Trophoblast cell (in vitro differentiated cells and primary cell): ENCODE results near the gene OSTC.

Experiments used
- DNase-seq, 2 donors: peaks; one replicate each; pipeline ENCODE4 v3.0.0-alpha.2; 2016
- H2AFZ ChIP-seq: 2 replicates; pipeline ENCODE4 v1.6.1; 2013; ENCODE audit warnings: low read length, moderate library complexity, mild to moderate bottlenecking; ENCODE audit not compliant: insufficient read depth, poor library complexity
- H2AK5ac ChIP-seq: 2 replicates; pipeline ENCODE4 v1.6.1; 2013; ENCODE audit warnings: mild to moderate bottlenecking, low read length
- H2BK120ac ChIP-seq: 2 replicates; pipeline ENCODE4 v1.6.1; 2013; ENCODE audit warnings: low read length, mild to moderate bottlenecking, moderate library complexity; ENCODE audit not compliant: insufficient read depth, poor library complexity
- H2BK12ac ChIP-seq: 2 replicates; pipeline ENCODE4 v1.6.1; 2013; ENCODE audit warnings: mild to moderate bottlenecking, low read length, moderate library complexity
- H2BK5ac ChIP-seq: 2 replicates; pipeline ENCODE4 v1.6.1; 2013; ENCODE audit warnings: low read length, low read depth, moderate library complexity, mild to moderate bottlenecking; ENCODE audit not compliant: poor library complexity
- H3K14ac ChIP-seq: 2 replicates; pipeline ENCODE4 v1.6.1; 2013; ENCODE audit warnings: mild to moderate bottlenecking, low read length
- H3K18ac ChIP-seq: 2 replicates; pipeline ENCODE4 v1.6.1; 2013; ENCODE audit warnings: mild to moderate bottlenecking, low read length
- H3K23ac ChIP-seq: 2 replicates; pipeline ENCODE4 v1.6.1; 2013; ENCODE audit warnings: low read length
- H3K27ac ChIP-seq: 2 replicates; pipeline ENCODE4 v1.5.1; 2013; ENCODE audit warnings: low read depth, mild to moderate bottlenecking, inconsistent platforms, low read length, moderate library complexity
- H3K27me3 ChIP-seq: 2 replicates; pipeline ENCODE4 v1.6.1; 2013; ENCODE audit warnings: inconsistent platforms, mild to moderate bottlenecking, low read length, moderate library complexity; ENCODE audit not compliant: insufficient read depth
- H3K36me3 ChIP-seq, 2 experiments: 1 replicate in 1 of 2; 2 replicates in 1 of 2; pipeline ENCODE4 v1.6.1; 2013; ENCODE audit warnings: low read length in 2 of 2, mild to moderate bottlenecking in 2 of 2, moderate library complexity in 1 of 2; ENCODE audit not compliant: insufficient read depth in 2 of 2, control insufficient read depth in 1 of 2
- H3K4ac ChIP-seq: 2 replicates; pipeline ENCODE4 v1.6.1; 2013; ENCODE audit warnings: low read depth, mild to moderate bottlenecking, low read length, moderate library complexity
- H3K4me1 ChIP-seq, 2 experiments: 1 replicate in 1 of 2; 2 replicates in 1 of 2; pipeline ENCODE4 v1.6.1; 2013; ENCODE audit warnings: low read length in 2 of 2, mild to moderate bottlenecking in 2 of 2, moderate library complexity in 1 of 2; ENCODE audit not compliant: insufficient read depth in 2 of 2, control insufficient read depth in 1 of 2
- H3K4me2 ChIP-seq: 2 replicates; pipeline ENCODE4 v1.6.1; 2013; ENCODE audit warnings: inconsistent platforms, mild to moderate bottlenecking, low read length, moderate library complexity
- H3K4me3 ChIP-seq: 2 replicates; pipeline ENCODE4 v1.5.1; 2013; ENCODE audit warnings: mild to moderate bottlenecking, low read depth, low read length, inconsistent platforms
- H3K79me1 ChIP-seq: one replicate; pipeline ENCODE4 v1.6.1; 2013; ENCODE audit warnings: low read length
- H3K79me2 ChIP-seq: 2 replicates; pipeline ENCODE4 v1.6.1; 2013; ENCODE audit warnings: low read length, mild to moderate bottlenecking; ENCODE audit not compliant: control insufficient read depth, insufficient read depth, poor library complexity
- H3K9ac ChIP-seq: 2 replicates; pipeline ENCODE4 v1.6.1; 2013; ENCODE audit warnings: mild to moderate bottlenecking, low read length
- H3K9me3 ChIP-seq: 2 replicates; pipeline ENCODE4 v1.6.1; 2013; ENCODE audit warnings: low read depth, mild to moderate bottlenecking, control low read depth, inconsistent platforms, low read length; ENCODE audit not compliant: insufficient read depth
- H4K12ac ChIP-seq: 2 replicates; pipeline ENCODE4 v1.6.1; 2013; ENCODE audit warnings: low read depth, mild to moderate bottlenecking, low read length, moderate library complexity
- H4K8ac ChIP-seq: 2 replicates; pipeline ENCODE4 v1.6.1; 2013; ENCODE audit warnings: low read depth, mild to moderate bottlenecking, low read length, moderate library complexity
- H4K91ac ChIP-seq: one replicate; pipeline ENCODE4 v1.6.1; 2013; ENCODE audit warnings: low read depth, mild to moderate bottlenecking, low read length, moderate library complexity
- WGBS: extraction: QIAGEN DNeasy Blood & Tissue Kit; methylation state at CpG from one replicate; pipeline ENCODE4 v1.1.7; 2013; ENCODE audit warnings: missing lambda C conversion rate; ENCODE audit not compliant: insufficient read length, insufficient coverage; ENCODE audit errors: extremely low coverage; 5-methylcytosine and 5-hydroxymethylcytosine counted together

The OSTC gene

GRCh38 chr4:108649863-108650211 is 562 bp upstream of the OSTC start:
- DNase-seq, result no peak
- Histone ChIP-seq H3K23ac (no peak overlapping the region), H3K4me3 (no peak overlapping the region), H3K27me3 (no peaks in the 10 kb centered on the region), H3K79me1 (peaks cover 7% of the 10 kb centered on the region), H2BK12ac (no peak overlapping the region), H3K9me3 (no peaks in the 10 kb centered on the region), H3K79me2 (peaks cover 8% of the 10 kb centered on the region), H4K8ac (no peak overlapping the region), H2AK5ac (no peak overlapping the region), H4K12ac (no peak overlapping the region), H3K9ac (no peak overlapping the region), H2AFZ (peak overlapping the region; percentile 38), H3K4ac (no peak overlapping the region), H3K36me3 (peaks cover 0 to 4% of the 10 kb centered on the region in 2 experiments), H2BK5ac (no peak overlapping the region), H3K27ac (no peak overlapping the region), H3K4me1 (no peaks in the 10 kb centered on the region), H2BK120ac (no peak overlapping the region), H4K91ac (no peak overlapping the region), H3K4me2 (peak overlapping the region; percentile 71), H3K18ac (no peak overlapping the region), H3K14ac (no peak overlapping the region)
- WGBS, result no CpG with 5 or more reads among the region's 6 CpGs

DNA sequence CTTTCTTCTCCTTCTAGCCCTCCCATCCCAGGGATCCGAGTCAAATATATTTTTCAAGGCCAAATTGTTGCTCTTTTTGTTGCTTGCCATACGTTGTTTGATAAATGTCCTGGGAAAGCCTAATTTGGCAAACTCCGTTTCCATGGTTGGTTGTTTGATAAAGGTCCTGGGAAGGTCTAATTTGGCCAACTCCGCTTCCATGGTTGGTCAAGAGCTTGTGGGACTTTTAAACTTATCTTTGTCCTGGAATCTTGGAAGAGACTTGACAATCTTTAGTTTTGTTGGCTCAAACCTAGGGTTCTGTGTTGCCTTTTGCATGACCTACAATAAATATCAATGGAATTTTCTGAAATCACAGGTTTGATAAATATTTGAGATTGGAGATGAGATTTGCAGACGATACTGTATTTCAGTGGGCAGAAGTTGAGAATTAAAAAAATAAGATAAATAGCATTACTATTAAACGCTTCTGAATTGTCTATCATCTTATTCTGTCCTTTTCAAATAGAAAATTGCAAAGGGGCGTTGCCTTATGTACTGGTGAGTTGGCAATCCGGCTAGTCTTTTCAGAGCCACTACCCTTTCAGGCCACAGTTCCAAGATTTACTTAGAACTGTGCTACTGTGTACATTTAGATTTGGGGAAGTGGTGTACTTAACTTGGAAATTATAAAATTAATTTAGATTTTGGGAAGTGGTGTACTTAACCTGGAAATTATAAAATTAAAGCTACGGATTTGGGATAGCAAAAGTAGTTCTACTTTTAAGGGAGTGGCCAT is 804 bp downstream of the OSTC start:
- no peak overlapping the region for H3K27ac ChIP-seq
- H4K12ac ChIP-seq, result peak overlapping the region; percentile 92
- H2AFZ ChIP-seq, result peak overlapping the region; percentile 85
- no peak overlapping the region for H3K23ac ChIP-seq
- H4K8ac ChIP-seq, result peak overlapping the region; percentile 93
- peak overlapping the region; percentile 80 for H2BK5ac ChIP-seq
- H3K4ac ChIP-seq, result peak overlapping the region; percentile 95
- H2AK5ac ChIP-seq, result peak overlapping the region; percentile 88
- H3K4me1 ChIP-seq, result no peaks in the 10 kb centered on the region
- H3K18ac ChIP-seq, result no peak overlapping the region
- peak overlapping the region; percentile 76 for H3K4me2 ChIP-seq
- no peaks in the 10 kb centered on the region for H3K27me3 ChIP-seq
- H3K9ac ChIP-seq, result peak overlapping the region; percentile 97
- peaks cover 0 to 6% of the 10 kb centered on the region in 2 experiments for H3K36me3 ChIP-seq
- no peak overlapping the region for H2BK12ac ChIP-seq
- H3K14ac ChIP-seq, result peak overlapping the region; percentile 97
- peak overlapping the region; percentile 91 for H4K91ac ChIP-seq
- peak overlapping the region; percentile 88 for H2BK120ac ChIP-seq
- peak; percentile 3 to 49 for DNase-seq
- H3K9me3 ChIP-seq, result no peaks in the 10 kb centered on the region
- WGBS, result no CpG with 5 or more reads among the region's 9 CpGs
- peaks cover 8% of the 10 kb centered on the region for H3K79me2 ChIP-seq
- peak overlapping the region; percentile 98 for H3K4me3 ChIP-seq
- H3K79me1 ChIP-seq, result peaks cover 7% of the 10 kb centered on the region

GRCh38 chr4:108662629-108663028 is 12.2 kb downstream of the OSTC start:
- no peak overlapping the region for H3K18ac ChIP-seq
- no peak overlapping the region for H3K4me2 ChIP-seq
- peaks cover 26 to 32% of the 10 kb centered on the region in 2 experiments for H3K36me3 ChIP-seq
- H2BK5ac ChIP-seq, result no peak overlapping the region
- no peak overlapping the region for H2AFZ ChIP-seq
- no peaks in the 10 kb centered on the region for H3K79me2 ChIP-seq
- no peak overlapping the region for H3K23ac ChIP-seq
- no peaks in the 10 kb centered on the region for H3K27me3 ChIP-seq
- no peak overlapping the region for H3K27ac ChIP-seq
- H3K4me3 ChIP-seq, result no peak overlapping the region
- no peaks in the 10 kb centered on the region for H3K9me3 ChIP-seq
- H2AK5ac ChIP-seq, result no peak overlapping the region
- H3K79me1 ChIP-seq, result no peaks in the 10 kb centered on the region
- no peak overlapping the region for H2BK12ac ChIP-seq
- no peak overlapping the region for H3K4ac ChIP-seq
- no peak overlapping the region for H4K12ac ChIP-seq
- no peaks in the 10 kb centered on the region for H3K4me1 ChIP-seq
- no peak overlapping the region for H2BK120ac ChIP-seq
- H4K8ac ChIP-seq, result no peak overlapping the region
- H3K14ac ChIP-seq, result no peak overlapping the region
- H3K9ac ChIP-seq, result no peak overlapping the region
- WGBS, result no CpG with 5 or more reads among the region's 3 CpGs
- H4K91ac ChIP-seq, result no peak overlapping the region
- DNase-seq, result no peak

GRCh38 chr4:108674356-108674977 is 24.1 kb downstream of the OSTC start:
- Histone ChIP-seq H3K9ac (no peak overlapping the region), H3K79me1 (no peaks in the 10 kb centered on the region), H2AFZ (no peak overlapping the region), H3K27ac (no peak overlapping the region), H4K12ac (no peak overlapping the region), H3K14ac (no peak overlapping the region), H3K79me2 (no peaks in the 10 kb centered on the region), H2AK5ac (no peak overlapping the region), H3K4me3 (no peak overlapping the region), H4K8ac (no peak overlapping the region), H3K4me1 (no peaks in the 10 kb centered on the region), H3K9me3 (no peaks in the 10 kb centered on the region), H3K18ac (no peak overlapping the region), H3K27me3 (no peaks in the 10 kb centered on the region), H2BK120ac (no peak overlapping the region), H4K91ac (no peak overlapping the region), H3K4me2 (no peak overlapping the region), H2BK5ac (no peak overlapping the region), H2BK12ac (no peak overlapping the region), H3K23ac (no peak overlapping the region), H3K4ac (no peak overlapping the region), H3K36me3 (peaks cover 0 to 4% of the 10 kb centered on the region in 2 experiments)
- whole genome bisulfite sequencing, result no CpG with 5 or more reads among the region's 4 CpGs
- no peak for DNase-seq
